ENCODE results near the gene SYNDIG1L.
"Not testable (repeated sequence)": the region's sequence is repeated elsewhere in the genome, so short reads cannot be mapped to it uniquely, and the experiment has no call there.

Gene SYNDIG1L

DNA sequence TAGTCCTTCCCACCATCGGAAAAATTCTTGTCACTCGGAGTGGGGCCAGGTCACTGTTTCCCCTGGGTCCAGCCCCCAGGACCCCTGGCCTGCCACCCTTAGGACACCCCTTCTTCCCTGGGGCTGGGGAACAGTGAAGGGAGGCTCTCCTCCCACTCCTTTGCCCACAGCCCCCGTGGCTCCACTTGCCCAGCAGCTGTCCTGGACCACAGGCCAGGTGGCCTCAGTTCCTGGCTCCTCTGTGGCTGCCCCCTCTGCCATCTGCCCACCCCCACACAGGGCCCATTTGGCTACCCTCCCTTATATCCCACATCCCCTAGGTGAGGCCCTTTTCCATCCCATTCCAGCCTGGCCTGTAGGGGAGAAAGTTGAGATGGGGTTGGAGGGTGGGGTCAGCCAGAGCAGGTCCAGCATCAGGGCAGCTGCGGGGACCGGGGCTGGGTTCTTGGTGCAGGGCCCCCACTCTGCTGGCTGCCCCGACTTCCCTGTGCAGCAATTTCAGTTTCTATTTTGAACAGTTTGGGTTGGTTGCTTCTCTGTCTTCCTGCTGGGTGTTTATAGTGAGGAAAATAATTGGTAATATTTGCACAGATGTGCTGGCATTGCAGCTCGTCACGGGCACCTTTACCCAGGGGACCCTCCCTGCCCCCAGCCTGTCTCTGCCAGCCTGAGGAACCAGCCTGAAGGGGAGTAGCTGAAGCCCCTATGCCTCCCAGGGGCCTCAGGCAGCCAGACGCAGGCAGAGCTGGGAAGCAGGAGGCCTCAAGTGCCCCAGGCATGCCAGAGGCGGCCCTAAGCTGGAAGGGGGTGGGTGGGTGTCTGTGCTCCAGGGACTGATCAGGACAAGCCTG lies 23.4 kb downstream of the SYNDIG1L start:
- DNase-seq (ENCODE audit: low spot score) = no peak

DNA sequence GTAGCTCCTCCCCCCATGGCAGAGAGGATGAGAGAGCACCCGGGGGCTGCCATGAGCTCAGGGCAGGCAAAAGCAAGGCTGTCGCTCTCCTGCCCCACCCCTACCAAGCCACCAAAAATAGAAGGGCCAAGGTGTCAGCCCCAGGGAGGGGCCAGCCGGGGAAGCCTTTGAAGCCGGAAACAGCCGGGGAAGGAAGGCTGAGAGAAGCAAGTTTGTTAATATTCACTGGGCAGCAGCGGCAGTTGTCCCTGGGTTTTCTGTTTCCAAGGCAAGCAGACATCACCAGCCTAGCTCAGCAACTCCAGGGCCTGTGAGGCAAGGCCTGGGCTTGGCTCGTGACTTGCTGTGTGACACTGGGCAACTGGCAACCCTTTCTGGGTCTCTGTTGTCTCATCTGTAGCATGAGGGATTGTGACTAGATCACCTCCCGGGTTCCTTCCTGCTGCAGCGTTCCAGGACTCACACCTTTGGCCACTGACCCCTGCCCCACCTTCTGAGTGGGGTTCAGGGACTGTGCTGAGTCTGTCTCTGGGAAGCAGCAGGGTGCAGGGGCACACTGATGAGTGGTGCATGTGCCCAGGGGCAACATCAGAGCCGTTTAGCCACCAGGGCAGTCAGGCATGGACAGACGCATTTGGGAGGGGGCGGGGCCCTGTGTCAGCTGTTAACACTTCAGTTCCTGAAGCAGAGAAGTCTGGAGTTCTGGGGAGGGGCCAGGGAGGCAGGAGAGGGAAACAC lies 24.3 kb downstream of the SYNDIG1L start:
- DNase-seq (ENCODE audit: low spot score) = no peak

DNA sequence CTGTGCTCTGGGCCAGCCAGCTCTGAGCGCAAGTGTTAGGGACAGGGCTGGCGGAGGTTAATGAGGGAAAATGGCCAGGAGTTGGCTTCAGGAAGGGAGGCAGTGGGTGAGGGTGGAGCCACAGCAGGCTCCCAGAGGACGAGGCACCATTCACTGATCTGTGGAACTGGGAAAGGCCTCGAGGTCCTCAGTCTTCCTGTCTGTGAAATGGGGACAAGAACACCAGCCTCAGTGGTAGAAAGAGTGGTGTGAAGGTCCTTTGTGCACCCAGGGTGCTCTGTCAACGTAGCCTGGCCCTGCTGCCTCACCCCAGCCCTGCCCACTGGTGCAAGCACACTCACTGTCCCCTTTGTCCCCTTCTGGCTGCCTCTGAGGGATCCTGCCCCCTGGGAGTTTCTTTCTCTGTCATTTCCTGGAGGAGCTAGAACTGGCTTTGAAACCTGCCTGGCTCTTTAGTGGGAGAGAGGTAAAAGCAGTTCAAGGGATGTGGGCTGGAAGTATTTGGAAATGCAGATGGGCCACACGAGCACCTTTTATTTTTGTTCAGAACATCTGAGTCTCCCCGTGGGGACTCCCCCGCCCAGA lies 25.0 kb downstream of the SYNDIG1L start:
- no peak for DNase-seq (ENCODE audit: low spot score)

DNA sequence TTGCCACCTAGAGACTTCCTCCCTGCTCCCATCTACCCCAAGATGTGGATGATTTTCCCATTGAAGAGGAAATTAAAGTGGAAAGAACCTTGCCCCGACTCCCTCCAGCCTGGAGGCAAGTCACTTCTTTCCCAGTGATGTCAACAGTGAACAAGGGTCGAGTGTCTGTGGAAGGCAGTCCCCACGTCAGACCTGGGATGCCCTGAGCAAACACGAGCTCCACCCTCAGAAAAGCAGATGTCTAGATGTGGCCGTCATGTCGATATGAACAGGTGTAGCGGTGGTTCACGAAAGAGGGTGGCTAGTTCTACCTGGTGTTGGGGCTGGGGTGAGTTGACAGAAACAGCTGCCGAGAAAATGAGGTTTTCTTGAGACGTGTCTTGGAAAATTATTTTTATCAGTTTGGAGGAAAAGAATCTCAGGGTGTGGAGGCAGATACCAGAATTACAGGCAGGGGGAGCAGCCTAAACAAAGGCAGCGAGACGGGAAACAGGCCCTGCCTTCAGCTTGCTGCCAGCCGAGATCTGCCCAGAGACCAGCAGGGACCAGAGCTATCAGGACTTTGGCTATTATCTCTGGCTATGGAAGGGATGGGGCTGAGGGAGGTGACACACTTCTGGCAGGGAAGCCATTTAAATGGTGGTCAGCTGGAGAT lies 25.9 kb downstream of the SYNDIG1L start:
- no peak for DNase-seq (ENCODE audit: low spot score)

DNA sequence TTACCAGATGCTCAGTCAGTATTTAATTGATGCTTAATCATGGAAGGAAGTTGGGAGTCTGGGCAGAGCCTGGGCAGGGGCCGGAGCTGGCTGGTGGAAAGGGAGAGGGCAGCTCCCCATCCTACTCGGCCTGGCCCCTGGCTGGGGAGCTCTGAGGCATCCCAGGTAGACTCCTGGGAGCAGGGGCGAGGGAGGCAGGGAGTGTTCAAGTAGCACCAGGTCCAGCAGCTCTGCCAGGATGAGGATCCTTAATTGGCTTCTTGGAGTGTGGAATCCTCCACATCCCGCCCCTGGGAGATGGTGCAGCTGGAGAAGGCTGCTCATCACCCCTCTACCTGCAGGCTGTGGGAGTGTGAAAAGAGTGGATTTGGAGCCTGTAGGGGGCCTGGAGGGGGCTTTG lies 30.9 kb downstream of the SYNDIG1L start:
- no peak for DNase-seq (ENCODE audit: low spot score)

DNA sequence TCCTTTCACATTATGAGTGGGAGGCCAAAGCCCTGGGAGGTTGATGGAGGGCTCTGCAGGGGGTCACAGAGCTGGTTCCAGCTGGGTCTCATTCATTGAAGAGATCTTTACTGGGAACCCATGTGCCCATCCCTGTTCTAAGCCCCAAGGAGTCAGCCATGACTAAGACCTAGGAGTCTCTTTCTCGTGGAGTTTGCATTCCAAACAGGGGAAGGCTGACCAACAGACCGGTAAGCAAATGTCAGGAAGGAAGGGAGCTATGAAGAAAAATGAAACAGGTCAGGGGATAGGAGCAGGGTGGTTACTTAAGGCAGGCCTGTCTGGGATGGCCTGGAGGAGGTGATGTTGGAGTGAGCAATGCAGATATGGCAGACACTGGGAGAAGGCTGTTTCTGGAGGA lies 31.5 kb downstream of the SYNDIG1L start:
- no peak for DNase-seq (ENCODE audit: low spot score)

DNA sequence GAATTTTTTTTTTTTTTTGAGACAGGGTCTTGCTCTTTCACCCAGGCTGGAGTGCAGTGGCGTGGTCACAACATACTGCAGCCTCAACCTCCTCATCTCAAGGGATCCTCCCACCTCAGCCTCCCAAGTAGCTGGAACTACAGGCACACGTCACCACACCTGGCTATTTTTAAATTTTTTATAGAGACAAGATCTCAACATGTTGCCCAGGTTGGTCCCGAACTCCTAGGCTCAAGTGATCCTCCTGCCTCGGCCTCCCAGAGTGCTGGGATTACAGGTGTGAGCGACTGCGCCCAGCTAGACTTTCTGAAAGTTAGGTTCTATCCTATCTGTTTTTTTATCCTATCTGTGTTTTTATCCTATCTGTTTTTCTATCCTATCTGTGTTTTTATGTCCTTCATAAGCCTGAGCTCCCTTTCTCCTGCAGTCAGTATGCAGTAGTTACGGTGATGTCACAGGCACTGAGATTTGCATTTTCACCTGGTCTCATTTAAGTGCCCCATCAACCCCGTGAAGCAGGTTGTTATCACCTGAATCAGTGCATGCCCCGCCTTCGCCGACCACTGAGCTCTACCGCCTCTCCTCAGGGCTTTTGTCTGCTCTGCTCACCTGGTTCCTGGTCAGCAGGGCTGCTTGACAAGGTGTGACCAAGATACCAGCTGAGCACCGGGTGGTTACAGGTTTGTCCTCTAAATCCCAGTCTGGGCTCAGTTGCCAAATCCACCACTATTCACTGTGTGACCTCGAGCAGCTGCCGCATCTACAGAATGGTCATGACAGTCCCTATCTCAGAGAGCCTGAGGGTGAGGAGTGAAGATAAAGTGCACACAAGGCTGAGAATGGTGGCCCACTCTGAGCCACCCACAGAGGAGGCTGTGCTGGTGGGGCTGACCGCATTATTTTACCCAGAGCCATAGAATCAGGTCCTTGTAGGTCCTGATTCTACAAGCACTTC lies 33.1 kb downstream of the SYNDIG1L start:
- no peak for DNase-seq (ENCODE audit: low spot score)

DNA sequence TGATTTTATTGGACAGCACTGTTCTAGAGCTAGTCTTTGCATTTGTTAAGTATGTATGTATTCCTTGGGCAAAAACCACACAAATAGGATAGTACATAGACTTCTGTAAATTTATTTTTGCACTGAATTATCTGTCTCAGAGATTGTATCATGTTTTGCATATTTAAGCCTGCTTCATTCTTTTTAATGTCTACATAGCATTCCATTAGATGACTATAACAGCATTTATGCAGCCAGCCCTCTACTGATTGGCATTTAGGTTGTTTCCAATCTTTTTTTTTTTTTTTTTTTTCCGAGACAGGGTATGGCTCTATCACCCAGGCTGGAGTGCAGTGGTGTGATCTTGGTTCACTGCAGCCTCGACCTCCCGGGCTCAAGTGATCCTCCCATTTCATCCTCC lies 34.5 kb downstream of the SYNDIG1L start:
- DNase-seq (ENCODE audit: low spot score) = no peak

DNA sequence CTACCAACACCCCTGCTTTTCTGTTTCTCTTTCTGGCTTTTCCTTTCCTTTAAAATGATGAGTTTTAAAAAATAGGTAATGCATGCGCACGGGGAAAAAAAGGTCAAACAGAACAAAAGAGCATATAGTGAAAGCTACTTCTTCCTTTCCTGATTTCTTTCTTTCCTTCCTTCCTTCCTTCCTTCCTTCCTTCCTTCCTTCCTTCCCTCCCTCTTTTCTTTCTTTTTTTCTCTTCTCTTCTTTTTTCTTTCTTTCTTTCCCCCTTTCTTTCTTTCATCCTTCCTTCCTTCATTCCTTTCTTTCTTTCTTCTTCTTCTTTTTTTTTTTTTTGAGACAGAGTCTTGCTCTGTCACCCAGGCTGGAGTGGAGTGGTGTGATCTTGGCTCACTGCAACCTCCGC lies 35.5 kb downstream of the SYNDIG1L start:
- DNase-seq (ENCODE audit: low spot score) = not testable (repeated sequence)

DNA sequence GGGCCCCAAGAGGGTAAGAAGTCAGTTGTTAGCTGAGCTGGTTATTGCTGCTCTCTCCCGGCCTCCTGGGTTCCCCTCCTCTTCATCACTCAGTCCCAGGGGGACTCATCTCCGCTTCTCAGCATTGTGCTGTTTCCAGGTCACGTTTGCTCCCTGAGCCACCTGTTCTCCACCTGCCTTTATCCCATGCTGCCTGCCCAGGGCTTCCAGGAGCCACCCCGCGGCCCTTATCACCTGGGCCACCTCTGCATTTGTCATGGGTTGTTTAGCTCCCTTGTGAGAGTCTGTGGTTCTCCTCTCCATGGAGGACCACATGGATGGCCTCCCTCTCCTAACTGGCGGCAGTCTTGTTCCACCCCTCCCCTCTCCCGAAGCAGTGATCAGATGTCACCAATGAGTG lies 36.0 kb downstream of the SYNDIG1L start:
- no peak for DNase-seq (ENCODE audit: low spot score)

DNA sequence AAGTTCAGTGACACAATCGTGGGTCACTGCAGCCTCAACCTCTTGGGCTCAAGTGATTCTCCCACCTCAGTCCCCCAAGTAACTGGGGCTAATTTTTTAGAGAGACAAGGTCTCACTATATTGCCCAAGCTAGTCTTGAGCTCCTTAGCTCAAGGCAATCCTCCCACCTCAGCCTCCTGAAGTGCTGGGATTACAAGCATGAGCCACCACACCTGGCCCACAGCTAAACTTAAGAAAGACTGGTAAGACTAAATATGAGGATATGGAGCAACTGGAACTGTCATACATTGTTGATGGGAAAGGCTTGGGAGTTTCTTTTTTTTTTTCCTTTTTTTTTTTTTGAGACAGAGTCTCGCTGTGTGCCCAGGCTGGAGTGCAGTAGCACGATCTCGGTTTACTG lies 43.8 kb downstream of the SYNDIG1L start:
- no peak for DNase-seq (ENCODE audit: low spot score)

DNA sequence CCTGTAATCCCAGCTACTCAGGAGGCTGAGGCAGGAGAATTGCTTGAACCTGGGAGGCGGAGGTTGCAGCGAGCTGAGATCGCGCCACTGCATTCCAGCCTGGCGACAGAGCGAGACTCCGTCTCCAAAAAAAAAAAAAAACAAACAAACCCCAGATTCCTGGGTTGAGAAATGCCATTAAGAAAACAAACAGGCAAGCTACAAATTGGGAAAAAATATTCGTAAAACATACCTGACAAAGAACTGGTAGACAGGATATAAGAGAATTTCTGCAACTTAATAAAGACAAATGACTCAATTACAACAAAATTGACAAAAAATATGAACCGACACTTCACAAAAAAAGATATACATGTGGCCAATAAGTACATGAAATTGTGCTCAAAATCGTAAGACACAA lies 44.4 kb downstream of the SYNDIG1L start:
- DNase-seq (ENCODE audit: low spot score) = not testable (repeated sequence)

DNA sequence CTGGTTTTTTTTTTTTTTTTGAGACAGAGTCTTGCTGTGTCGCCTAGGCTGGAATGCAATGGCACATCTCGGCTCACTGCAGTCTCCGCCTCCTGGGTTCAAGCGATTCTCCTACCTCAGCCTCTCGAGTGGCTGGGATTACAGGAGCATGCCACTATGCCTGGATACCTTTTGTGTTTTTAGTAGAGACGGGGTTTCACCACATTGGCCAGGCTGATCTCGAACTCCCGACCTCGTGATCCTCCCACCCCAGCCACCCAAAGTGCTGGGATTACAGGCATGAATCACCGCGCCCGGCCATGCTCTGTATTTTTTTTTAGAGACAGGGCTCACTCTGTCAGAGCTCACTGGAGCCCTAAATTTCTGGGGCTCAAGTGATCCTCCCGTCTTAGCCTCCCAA lies 45.2 kb downstream of the SYNDIG1L start:
- no peak for DNase-seq (ENCODE audit: low spot score)

DNA sequence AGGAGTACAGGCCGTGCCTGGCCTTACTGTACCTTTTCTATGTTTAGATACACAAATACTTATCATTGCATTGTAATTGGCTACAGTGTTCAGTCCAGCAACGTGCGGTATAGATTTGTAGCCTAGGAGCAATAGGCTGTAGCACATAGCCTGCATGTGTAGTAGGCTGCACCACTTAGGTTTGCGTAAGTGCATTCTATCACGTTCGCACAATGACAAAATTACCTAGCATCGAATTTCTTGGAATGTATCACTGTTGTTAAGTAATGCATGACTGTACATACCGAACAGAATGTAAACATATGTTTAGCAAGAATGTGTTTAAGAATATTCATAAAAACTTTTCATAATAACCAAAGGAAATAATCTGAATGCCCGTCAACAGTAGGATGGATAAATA lies 45.8 kb downstream of the SYNDIG1L start:
- DNase-seq (ENCODE audit: low spot score) = no peak

DNA sequence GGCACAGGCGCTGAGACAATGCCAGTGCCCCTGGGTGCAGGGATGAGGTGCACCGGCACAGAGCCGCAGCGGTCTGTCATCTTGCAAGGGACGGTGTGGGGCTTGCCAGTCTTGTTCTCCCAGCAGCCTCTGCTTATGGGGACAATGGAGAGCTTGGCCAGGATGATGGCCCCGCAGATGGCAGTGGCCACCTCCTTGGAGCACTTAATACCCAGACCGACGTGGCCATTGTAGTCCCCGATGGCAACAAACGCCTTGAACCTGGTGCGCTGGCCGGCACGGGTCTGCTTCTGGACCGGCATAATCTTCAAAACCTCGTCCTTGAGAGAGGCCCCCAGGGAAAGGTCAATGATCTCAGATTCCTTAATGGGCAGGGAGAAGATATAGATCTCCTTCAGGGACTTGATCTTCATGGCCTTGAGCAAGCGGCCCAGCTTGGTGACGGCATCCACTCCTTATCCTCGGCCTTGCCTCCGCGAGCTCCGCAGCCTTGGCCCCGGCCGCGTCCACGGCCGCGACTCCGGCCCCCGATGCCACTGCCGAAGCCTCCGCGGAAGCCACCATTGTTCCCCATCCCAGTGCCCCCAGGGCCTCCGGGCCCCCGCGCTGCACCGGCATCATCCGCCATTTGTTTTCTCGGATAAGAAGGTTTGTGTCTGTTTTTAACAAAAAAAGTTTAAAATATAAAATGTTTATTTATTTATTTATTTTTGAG lies 47.9 kb downstream of the SYNDIG1L start:
- DNase-seq (ENCODE audit: low spot score) = no peak

DNA sequence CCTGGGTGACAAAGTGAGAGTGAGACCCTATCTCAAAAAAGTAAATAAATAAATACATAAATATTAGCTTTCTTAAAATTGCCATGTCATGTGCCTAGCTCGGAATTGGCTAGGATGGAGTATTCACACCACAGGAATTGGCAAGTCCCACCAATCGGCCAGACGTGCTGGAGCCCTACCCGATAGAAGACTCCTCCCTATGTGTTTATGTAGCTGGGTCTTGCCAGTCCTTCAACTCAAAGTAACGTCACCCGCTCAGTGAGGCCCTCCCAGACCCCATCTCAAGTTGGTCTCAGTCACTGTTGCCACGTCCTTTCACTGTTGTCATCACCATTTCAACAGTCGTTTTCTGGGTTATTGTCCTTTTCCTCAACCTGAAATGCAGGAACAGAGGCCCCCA lies 57.6 kb downstream of the SYNDIG1L start:
- DNase-seq (ENCODE audit: low spot score) = no peak

DNA sequence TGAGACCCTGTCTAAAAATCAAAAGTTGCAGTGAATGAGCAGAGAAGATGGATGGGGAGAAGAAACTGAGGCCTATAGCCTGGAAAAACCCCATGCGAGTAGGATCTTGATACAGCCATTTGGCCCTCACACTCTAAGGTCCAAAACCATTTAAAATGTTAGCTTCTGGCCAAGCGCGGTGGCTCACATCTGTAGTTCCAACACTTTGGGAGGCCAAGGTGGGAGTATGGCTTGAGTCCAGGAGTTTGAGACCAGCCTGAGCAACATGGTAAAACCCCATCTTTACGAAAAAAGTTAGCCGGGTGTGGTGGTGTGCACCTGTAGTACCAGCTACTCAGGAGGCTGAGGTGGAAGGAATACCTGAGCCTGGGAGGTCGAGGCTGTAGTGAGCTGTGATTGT lies 58.0 kb downstream of the SYNDIG1L start:
- no peak for DNase-seq (ENCODE audit: low spot score)

DNA sequence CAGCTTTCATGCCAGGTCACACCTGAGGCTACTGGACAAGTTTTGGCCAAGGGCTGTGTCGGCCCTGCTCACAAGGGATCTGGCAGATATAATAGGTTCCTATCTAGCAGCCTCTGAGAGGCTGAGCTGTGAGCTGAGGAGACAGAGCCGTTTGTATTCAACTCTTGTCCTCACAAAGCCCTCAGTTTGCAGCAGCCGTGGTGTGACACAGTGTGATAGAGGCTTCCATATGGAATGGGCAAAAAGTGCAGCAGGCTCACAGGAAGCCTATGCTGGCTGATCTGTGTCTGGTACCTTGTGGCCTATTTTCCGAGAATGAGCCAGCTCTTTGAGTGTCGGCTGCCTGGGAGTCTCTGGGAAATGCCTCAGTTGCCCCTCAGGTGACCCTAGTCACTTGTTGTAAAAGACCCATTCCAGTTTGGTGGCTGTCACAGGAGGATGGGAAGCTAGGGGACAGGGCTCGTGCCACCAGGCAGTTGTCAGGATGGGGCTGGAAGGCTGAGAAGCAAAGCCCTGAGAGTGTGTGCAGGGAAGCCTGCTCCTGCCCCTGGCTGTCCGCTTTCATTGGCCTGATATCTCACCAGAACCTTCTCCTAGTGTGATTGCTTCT lies 61.6 kb downstream of the SYNDIG1L start:
- DNase-seq (ENCODE audit: low spot score) = no peak

DNA sequence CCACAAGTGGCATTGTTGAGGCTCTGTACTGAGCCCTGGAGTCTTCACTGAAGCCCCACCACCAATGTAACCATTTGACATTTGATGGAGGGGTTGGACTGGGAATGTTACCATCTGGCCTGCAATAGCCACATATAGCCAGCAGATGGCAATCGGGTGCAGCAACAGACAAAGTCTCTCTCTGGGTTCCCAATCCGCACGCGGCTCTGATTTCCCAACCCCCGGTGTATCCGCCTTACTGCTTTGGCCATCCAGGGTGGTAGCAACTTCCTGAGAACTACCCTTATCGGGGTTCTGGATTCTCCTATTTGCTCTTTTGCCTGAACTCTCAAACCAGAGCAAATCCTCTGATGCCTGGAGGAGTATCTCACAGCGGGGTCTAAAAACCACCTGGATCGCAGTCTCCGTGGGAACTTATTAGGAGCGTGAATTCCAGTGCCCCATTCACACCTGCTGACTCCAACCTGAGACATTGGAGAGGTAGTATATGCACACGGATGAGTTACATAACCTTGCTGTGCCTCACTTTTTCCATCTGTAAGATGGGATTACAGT lies 63.6 kb downstream of the SYNDIG1L start:
- peak; percentile 56 for DNase-seq (ENCODE audit: low spot score)

DNA sequence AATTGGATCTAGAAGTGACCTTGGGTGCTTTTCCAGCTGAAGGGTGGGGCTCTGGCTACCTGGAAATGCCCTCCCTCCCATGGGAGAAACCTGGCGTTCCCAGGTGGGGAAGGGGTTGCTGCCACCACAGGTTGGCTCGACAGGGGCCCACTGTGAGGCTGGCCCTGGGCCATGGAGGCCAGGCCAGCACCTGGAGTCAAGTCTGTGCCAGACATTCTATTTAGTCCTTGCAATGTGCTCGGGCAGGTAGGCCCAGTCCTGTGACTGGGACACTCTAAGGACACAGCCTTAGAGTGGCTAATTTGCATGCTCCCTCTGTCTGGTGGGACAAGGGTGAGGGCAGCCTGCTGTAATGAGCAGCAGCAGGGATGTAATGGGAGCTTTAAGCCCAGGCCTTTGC lies 65.8 kb downstream of the SYNDIG1L start:
- no peak for DNase-seq (ENCODE audit: low spot score)
